GM19240 (cell line): ENCODE measurements around the gene METTL13.

Source experiments
- DNase-seq: peaks from one replicate; pipeline ENCODE4 v3.0.0; 2011; ENCODE audit warnings: low spot score; ENCODE audit not compliant: insufficient read length

Gene METTL13

GRCh38 chr1:171845998-171846397 lies 64.5 kb downstream of the METTL13 start:
- no peak for DNase-seq
